Adrenal gland (tissue), 12 donors: ENCODE results near the gene SLC10A3. TPM values are rescaled to one million over a fixed set of nuclear protein-coding genes. Genes with fewer than 3 reads are reported as not detected.
"Not testable (repeated sequence)": the region's sequence is repeated elsewhere in the genome, so short reads cannot be mapped to it uniquely, and the experiment has no call there.

Source experiments
- DNase-seq, 7 donors: peaks; one replicate each; pipeline ENCODE4 v3.0.0-alpha.2; 2019 to 2020
- H3K27ac ChIP-seq, 5 donors: fragments of 200-600 bp; sonication (generic) in 4 of 5; 1 replicate in 3 of 5; 2 replicates in 2 of 5; pipeline versions ENCODE4 v1.5.1 to v1.8.0; 2016 to 2020; ENCODE audit warnings: mild to moderate bottlenecking in 1 of 5
- H3K27me3 ChIP-seq: fragments of 200-600 bp; 2 replicates; pipeline ENCODE4 v1.8.0; 2021
- H3K36me3 ChIP-seq, 2 donors: fragments of 200-600 bp; replicated peaks in 1 of 2; 1 replicate in 1 of 2; 2 replicates in 1 of 2; pipeline versions ENCODE4 v1.5.1 to v1.8.0; 2018 to 2022
- H3K4me1 ChIP-seq, 2 donors: fragments of 200-600 bp; replicated peaks in 1 of 2; 1 replicate in 1 of 2; 2 replicates in 1 of 2; pipeline versions ENCODE4 v1.5.1 to v1.8.0; 2018 to 2021
- H3K4me3 ChIP-seq, 4 donors: fragments of 200-600 bp; sonication (generic) in 3 of 4; one replicate each; pipeline ENCODE4 v1.5.1; 2016 to 2018
- H3K9me3 ChIP-seq, 3 donors: fragments of 200-600 bp; sonication (generic) in 1 of 3; replicated peaks in 1 of 3; 1 replicate in 2 of 3; 2 replicates in 1 of 3; pipeline versions ENCODE4 v1.5.1 to v1.8.0; 2016 to 2021
- POLR2A ChIP-seq, 2 donors: fragments of 450-650 bp; IDR thresholded peaks; one replicate each; pipeline ENCODE4 v1.6.1; 2017; ENCODE audit warnings: antibody characterized with exemption in 2 of 2, mild to moderate bottlenecking in 2 of 2, moderate library complexity in 1 of 2
- WGBS, 4 donors: extraction: QIAGEN DNeasy Blood & Tissue Kit in 2 of 4; methylation state at CpG; one replicate each; pipeline versions ENCODE4 v1.1.5 to v1.1.7; 2013 to 2017; 5-methylcytosine and 5-hydroxymethylcytosine counted together
- intact Hi-C, 2 donors: fragments of 100-400 bp; cut with DNase I; formaldehyde crosslinking; loops; one replicate each; pipeline versions ENCODE4 v1.14.1 to v1.15.0; 2022 to 2023
- polyA plus RNA-seq, 3 donors: library from polyadenylated mRNA; stranded (reverse); fragments of 200-250 nt in 2 of 3; fragments of 350-450 nt in 1 of 3; fragmentation: Illumina TruSeq in 1 of 3; extraction: RNeasy Lipid Tissue Mini Kit (QIAGEN cat#74804) in 1 of 3; gene quantifications; one replicate each; pipeline ENCODE4 v1.2.3, GENCODE V29; 2013 to 2014
- total RNA-seq, 9 donors: library from RNA; depleted of rRNA in 4 of 9; stranded (reverse); fragments of >200 nt in 4 of 9; fragments of 120-200 nt in 1 of 9; fragmentation: NEBNext Ultra II Directional in 1 of 9; extraction: Animal tissue kit (Norgen Biotek cat#: 25700) in 1 of 9; gene quantifications; one replicate each; pipeline versions ENCODE4 v1.1.0 to v1.2.4, GENCODE V29; 2013 to 2023
- TF ChIP-seq, protein P1 (sequence below), 6 experiments: fragments of 450-650 bp in 4 of 6; fragments of 200-600 bp in 2 of 6; sonication (generic) in 1 of 6; IDR thresholded peaks; 1 replicate in 5 of 6; 2 replicates in 1 of 6; pipeline versions ENCODE4 v1.5.1 to v1.8.0; 2016 to 2021; ENCODE audit warnings: antibody characterized with exemption in 6 of 6, mild to moderate bottlenecking in 2 of 6, moderate library complexity in 1 of 6
- donor health status: healthy with polysubstance abuse.
- donor health status: Bipolar disorder and iron deficiency.
- donor health status: DM: yes; HTN: yes; CAD: no.
- donor health status: DM: no; HTN: no; CAD: no.
- donor health status: DM: no; HTN: no; CAD: no.
- donor health status: DM: yes; HTN: yes; CAD: no.

Gene SLC10A3
- total and polyA plus RNA-seq, 12 donors, result 8.7 to 33.4 (median 27.8) TPM

DNA sequence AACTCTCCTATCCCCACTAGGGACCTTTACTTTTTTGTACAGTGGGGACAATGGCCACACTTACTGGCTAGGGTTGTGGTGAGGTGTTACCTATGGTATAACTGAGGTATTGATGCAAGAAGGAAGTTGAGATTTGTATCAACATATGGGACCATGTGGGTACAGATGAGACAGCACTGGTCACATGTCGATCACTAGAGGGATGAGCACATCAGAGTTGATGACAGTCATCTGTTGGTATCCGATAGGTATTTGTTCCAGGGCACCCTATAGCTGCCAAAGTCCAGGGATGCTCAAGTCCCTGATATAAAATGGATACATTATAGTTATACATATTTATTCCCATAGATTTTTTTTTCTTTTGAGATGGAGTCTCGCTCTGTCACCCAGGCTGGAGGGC, 12.6 kb upstream of the SLC10A3 start:
- Histone ChIP-seq H3K4me3 (no peak overlapping the region), H3K4me1 (no peaks in the 10 kb centered on the region), H3K9me3 (no peaks in the 10 kb centered on the region), H3K36me3 (no peaks in the 10 kb centered on the region), H3K27me3 (no peaks in the 10 kb centered on the region), H3K27ac (no peak overlapping the region)
- no peak for DNase-seq
- WGBS, 4 donors, result 79 to 94% (median 84%) methylated on average over 3 of the region's 3 CpGs
- intact Hi-C loops, result no loop called here
- no peak for TF ChIP-seq POLR2A (IDR thresholded peaks at IDR 0.05)
- TF ChIP-seq, protein P1, sequence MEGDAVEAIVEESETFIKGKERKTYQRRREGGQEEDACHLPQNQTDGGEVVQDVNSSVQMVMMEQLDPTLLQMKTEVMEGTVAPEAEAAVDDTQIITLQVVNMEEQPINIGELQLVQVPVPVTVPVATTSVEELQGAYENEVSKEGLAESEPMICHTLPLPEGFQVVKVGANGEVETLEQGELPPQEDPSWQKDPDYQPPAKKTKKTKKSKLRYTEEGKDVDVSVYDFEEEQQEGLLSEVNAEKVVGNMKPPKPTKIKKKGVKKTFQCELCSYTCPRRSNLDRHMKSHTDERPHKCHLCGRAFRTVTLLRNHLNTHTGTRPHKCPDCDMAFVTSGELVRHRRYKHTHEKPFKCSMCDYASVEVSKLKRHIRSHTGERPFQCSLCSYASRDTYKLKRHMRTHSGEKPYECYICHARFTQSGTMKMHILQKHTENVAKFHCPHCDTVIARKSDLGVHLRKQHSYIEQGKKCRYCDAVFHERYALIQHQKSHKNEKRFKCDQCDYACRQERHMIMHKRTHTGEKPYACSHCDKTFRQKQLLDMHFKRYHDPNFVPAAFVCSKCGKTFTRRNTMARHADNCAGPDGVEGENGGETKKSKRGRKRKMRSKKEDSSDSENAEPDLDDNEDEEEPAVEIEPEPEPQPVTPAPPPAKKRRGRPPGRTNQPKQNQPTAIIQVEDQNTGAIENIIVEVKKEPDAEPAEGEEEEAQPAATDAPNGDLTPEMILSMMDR (IDR thresholded peaks at IDR 0.05), result no peak

DNA sequence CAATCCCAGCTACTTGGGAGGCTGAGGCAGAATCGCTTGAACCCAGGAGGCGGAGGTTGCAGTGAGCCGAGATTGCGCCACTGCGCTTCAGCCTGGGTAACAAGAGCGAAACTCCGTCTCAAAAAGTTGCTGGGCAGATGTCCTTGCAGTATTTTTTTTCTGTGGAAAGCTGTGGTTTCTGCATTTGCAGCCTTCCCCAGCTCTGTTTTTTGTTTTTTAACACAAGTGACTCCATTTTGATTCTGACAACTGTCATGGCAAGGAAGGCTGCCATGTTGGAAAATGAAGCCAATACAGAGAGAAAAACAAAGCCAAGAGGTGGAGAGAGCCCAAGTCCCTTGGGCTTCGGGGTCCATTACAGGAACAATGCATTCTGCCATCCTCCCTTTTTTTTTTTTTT, 11.7 kb upstream of the SLC10A3 start:
- Histone ChIP-seq H3K9me3 (no peaks in the 10 kb centered on the region), H3K27ac (no peak overlapping the region), H3K36me3 (no peaks in the 10 kb centered on the region), H3K4me3 (no peak overlapping the region), H3K4me1 (no peaks in the 10 kb centered on the region), H3K27me3 (no peaks in the 10 kb centered on the region)
- TF ChIP-seq, protein P1 (IDR thresholded peaks at IDR 0.05), result no peak
- TF ChIP-seq POLR2A (IDR thresholded peaks at IDR 0.05), result no peak
- DNase-seq, result no peak
- intact Hi-C loops, result no loop called here
- WGBS, 4 donors, result 84 to 96% (median 87%) methylated on average over 6 to 8 of the region's 8 CpGs

DNA sequence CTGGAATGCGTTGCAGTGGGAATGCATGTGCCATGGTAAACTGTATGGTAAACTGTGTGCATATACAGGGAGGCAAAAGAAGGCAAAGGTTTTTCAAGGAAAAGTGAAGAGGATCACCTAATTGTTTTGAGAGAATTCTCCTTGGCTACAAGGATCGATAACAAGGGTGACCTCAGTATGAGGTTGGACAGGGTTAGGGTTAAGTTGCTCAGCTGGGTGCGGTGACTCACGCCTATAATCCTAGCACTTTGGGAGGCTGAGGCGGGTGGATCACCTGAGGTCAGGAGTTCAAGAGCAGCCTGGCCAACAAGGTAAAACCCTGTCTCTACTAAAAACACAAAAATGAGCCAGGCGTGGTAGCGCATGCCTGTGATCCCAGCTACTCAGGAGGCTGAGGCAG, 11.0 kb upstream of the SLC10A3 start:
- H3K27ac ChIP-seq, H3K36me3 ChIP-seq, H3K27me3 ChIP-seq, H3K4me3 ChIP-seq, H3K4me1 ChIP-seq, H3K9me3 ChIP-seq, DNase-seq, intact Hi-C loops: not testable (repeated sequence)
- WGBS, 4 donors, result 82 to 90% (median 86%) methylated on average over 7 of the region's 7 CpGs

DNA sequence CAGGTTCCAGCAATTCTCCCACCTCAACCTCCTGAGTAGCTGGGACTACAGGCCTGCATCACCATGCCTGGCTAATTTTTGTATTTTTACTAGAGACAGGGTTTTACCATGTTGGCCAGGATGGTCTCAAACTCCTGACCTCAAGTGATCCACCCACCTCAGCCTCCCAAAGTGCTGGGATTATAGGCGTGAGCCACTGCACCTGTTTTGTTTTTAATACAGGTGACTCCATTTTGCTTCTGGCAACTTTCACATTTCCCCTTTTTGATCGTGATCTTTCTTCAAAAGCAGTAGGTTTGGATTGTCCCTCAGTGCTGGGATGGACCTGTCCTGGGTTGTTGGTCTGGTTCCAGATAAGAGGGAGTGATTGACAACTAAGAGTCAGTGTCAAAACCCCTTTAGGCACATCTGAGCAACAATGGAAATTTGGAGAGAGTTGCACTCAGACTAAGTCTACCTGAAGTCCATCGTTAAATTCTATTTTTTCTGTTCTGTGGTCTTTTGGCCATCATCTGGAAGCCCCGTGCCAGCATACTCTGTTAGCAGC, 6.2 kb upstream of the SLC10A3 start:
- H3K4me3 ChIP-seq, H3K9me3 ChIP-seq, H3K27ac ChIP-seq, intact Hi-C loops, H3K27me3 ChIP-seq, H3K4me1 ChIP-seq, DNase-seq, H3K36me3 ChIP-seq: not testable (repeated sequence)
- 67 to 87% (median 78%) methylated on average over 4 of the region's 4 CpGs for WGBS, 4 donors

DNA sequence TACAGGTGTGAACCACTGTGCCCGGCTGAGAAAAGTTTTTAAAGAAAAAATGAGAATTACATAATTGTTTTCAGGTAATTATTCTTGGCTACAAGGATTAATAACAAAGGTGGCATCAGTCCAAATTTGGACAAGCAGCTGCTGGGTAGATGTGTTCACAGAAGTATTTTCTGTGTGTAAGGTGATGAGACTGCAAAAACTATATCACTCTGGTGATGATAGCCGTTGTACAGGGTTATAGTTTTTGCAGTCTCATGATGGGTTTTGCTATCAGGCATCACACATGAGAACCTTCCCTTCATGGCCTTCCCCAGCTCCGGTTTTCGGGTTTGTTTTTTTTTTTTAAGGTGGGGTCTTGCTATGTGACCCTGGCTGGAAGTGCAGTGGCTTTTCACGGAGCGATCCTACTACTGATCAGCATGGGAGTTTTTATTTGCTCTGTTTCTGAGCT, 5.1 kb upstream of the SLC10A3 start:
- no peaks in the 10 kb centered on the region for H3K36me3 ChIP-seq
- no peak overlapping the region for H3K27ac ChIP-seq
- no peak overlapping the region for H3K4me3 ChIP-seq
- no peaks in the 10 kb centered on the region for H3K9me3 ChIP-seq
- intact Hi-C loops, result no loop called here
- no peaks in the 10 kb centered on the region for H3K4me1 ChIP-seq
- TF ChIP-seq, protein P1 (IDR thresholded peaks at IDR 0.05), result no peak
- TF ChIP-seq POLR2A (IDR thresholded peaks at IDR 0.05), result no peak
- 69 to 79% (median 73%) methylated on average over 6 of the region's 6 CpGs for WGBS, 4 donors
- no peak for DNase-seq
- H3K27me3 ChIP-seq, result no peaks in the 10 kb centered on the region
